GM21423 (cell line): ENCODE measurements around the gene UPB1.

ENCODE experiments used
- ATAC-seq: cut with Tn5 transposase; IDR thresholded peaks from one replicate; pipeline ENCODE4 v1.9.1; 2021; ENCODE audit warnings: mild to moderate bottlenecking, moderate library complexity; ENCODE audit not compliant: unreplicated experiment

The UPB1 gene

GRCh38 chr22:24503137-24503842, 8.2 kb downstream of the UPB1 start:
- no peak for ATAC-seq

- no peak for ATAC-seq
Observed at GRCh38 chr22:24503843-24504338, 8.8 kb downstream of the UPB1 start.

GRCh38 chr22:24504540-24504939, 9.4 kb downstream of the UPB1 start:
- ATAC-seq, result no peak

- no peak for ATAC-seq
Observed at GRCh38 chr22:24504956-24505736, 10.0 kb downstream of the UPB1 start.

- ATAC-seq, result no peak
Observed at GRCh38 chr22:24506802-24507438, 11.8 kb downstream of the UPB1 start.

GRCh38 chr22:24507716-24508115, 12.6 kb downstream of the UPB1 start:
- no peak for ATAC-seq

GRCh38 chr22:24510637-24511625, 15.8 kb downstream of the UPB1 start:
- no peak for ATAC-seq

GRCh38 chr22:24512043-24512442, 16.9 kb downstream of the UPB1 start:
- ATAC-seq, result no peak

GRCh38 chr22:24513378-24514240, 18.5 kb downstream of the UPB1 start:
- no peak for ATAC-seq

GRCh38 chr22:24514241-24515026, 19.3 kb downstream of the UPB1 start:
- ATAC-seq, result no peak

- ATAC-seq, result no peak
Observed at GRCh38 chr22:24515027-24515338, 19.9 kb downstream of the UPB1 start.

- no peak for ATAC-seq
Observed at GRCh38 chr22:24516301-24516737, 21.2 kb downstream of the UPB1 start.

GRCh38 chr22:24517446-24517845, 22.3 kb downstream of the UPB1 start:
- no peak for ATAC-seq

- ATAC-seq, result no peak
Observed at GRCh38 chr22:24518228-24518627, 23.1 kb downstream of the UPB1 start.

- no peak for ATAC-seq
Observed at GRCh38 chr22:24518771-24519485, 23.8 kb downstream of the UPB1 start.

GRCh38 chr22:24519496-24519895, 24.4 kb downstream of the UPB1 start:
- no peak for ATAC-seq

- ATAC-seq, result no peak
Observed at GRCh38 chr22:24521791-24522245, 26.7 kb downstream of the UPB1 start.

- ATAC-seq, result no peak
Observed at GRCh38 chr22:24523873-24524272, 28.7 kb downstream of the UPB1 start.
